Upper lobe of right lung (tissue), 1 donor: ENCODE measurements around the gene CTDSP2. TPM values are rescaled to one million over a fixed set of nuclear protein-coding genes. Genes with fewer than 3 reads are reported as not detected.
A peak's percentile ranks its signal among the peaks of the same experiment; 100 is the strongest.

Experiments
- ATAC-seq: fragments of 200-7000 bp; cut with Tn5 transposase; one replicate; pipeline ENCODE4 v1.9.1; 2020; ENCODE audit warnings: mild to moderate bottlenecking, moderate library complexity
- DNase-seq: peaks from one replicate; pipeline ENCODE4 v3.0.0-alpha.2; 2020
- H3K27ac ChIP-seq: fragments of 200-600 bp; one replicate; pipeline ENCODE4 v1.8.0; 2022
- H3K27me3 ChIP-seq: fragments of 200-600 bp; one replicate; pipeline ENCODE4 v1.8.0; 2022; ENCODE audit warnings: mild to moderate bottlenecking
- H3K36me3 ChIP-seq: fragments of 200-600 bp; one replicate; pipeline ENCODE4 v1.8.0; 2022
- H3K4me1 ChIP-seq: fragments of 200-600 bp; one replicate; pipeline ENCODE4 v1.8.0; 2022
- H3K4me3 ChIP-seq: fragments of 200-600 bp; one replicate; pipeline ENCODE4 v1.8.0; 2022; ENCODE audit warnings: mild to moderate bottlenecking
- H3K9me3 ChIP-seq: fragments of 200-600 bp; one replicate; pipeline ENCODE4 v1.8.0; 2022
- CTCF ChIP-seq: fragments of 200-600 bp; IDR thresholded peaks from one replicate; pipeline ENCODE4 v1.8.0; 2022; ENCODE audit warnings: antibody characterized with exemption
- intact Hi-C: fragments of 100-400 bp; cut with DNase I; formaldehyde crosslinking; loops from one replicate; pipeline ENCODE4 v1.11.0; 2022
- microRNA-seq: library from miRNA; unstranded; fragments of <30 nt; microRNA quantifications from one replicate; pipeline ENCODE4 v1.2.0, GENCODE V29; 2020; ENCODE audit warnings: borderline microRNAs expressed
- total RNA-seq: library from RNA; stranded (reverse); fragmentation: NEBNext Ultra II Directional; extraction: Animal tissue kit (Norgen Biotek cat#: 25700); gene quantifications from one replicate; pipeline ENCODE4 v1.2.1, GENCODE V29; 2021
- donor health status: DM: no; HTN: yes; CAD: no; lungs with severe emphysema.

CTDSP2 gene
- total RNA-seq, 1 donor from 2014 or later: 217 TPM

GRCh38 chr12:57771236-57771872, 75.2 kb downstream of the CTDSP2 start:
- intact Hi-C loops: no loop called here
- Histone ChIP-seq H3K9me3 (no peaks in the 10 kb centered on the region), H3K4me3 (peak overlapping the region; percentile 78), H3K4me1 (peaks cover 25% of the 10 kb centered on the region), H3K36me3 (peaks cover 24% of the 10 kb centered on the region), H3K27me3 (peaks cover 6% of the 10 kb centered on the region), H3K27ac (peak overlapping the region; percentile 92)
- ATAC-seq (peak; percentile 78), DNase-seq (peak; percentile 93)
- no peak for TF ChIP-seq CTCF

- H3K9me3 ChIP-seq: no peaks in the 10 kb centered on the region
- peaks cover 31% of the 10 kb centered on the region for H3K4me1 ChIP-seq
- ATAC-seq (no peak), DNase-seq (no peak)
- H3K36me3 ChIP-seq: peaks cover 24% of the 10 kb centered on the region
- no peak for TF ChIP-seq CTCF
- H3K27me3 ChIP-seq: peaks cover 10% of the 10 kb centered on the region
- H3K27ac ChIP-seq: no peak overlapping the region
- intact Hi-C loops: no loop called here
- no peak overlapping the region for H3K4me3 ChIP-seq
Observed at GRCh38 chr12:57770734-57771133, 75.8 kb downstream of the CTDSP2 start.

Small RNA genes within 50 kb of the gene (microRNA-seq; reads per million reads assigned to microRNA genes)
- 160 reads per million, percentile 69 among the genes with 10 or more reads in this experiment for gene MIR26A2

Other genes starting within 250 kb of the CTDSP2 start
- gene DTX3, start 241.9 kb downstream of the CTDSP2 start, total RNA-seq: 26.0 TPM
- 16.3 TPM for gene ARHGEF25, start 235.3 kb downstream of the CTDSP2 start, total RNA-seq
- gene B4GALNT1, start 213.5 kb downstream of the CTDSP2 start, total RNA-seq: 0.93 TPM
- 263 TPM for gene OS9, start 152.6 kb downstream of the CTDSP2 start, total RNA-seq
- gene AGAP2, start 108.0 kb downstream of the CTDSP2 start, total RNA-seq: 5.4 TPM
- gene TSPAN31, start 101.7 kb downstream of the CTDSP2 start, total RNA-seq: 39.9 TPM
- gene CDK4, start 94.4 kb downstream of the CTDSP2 start, total RNA-seq: 77.6 TPM
- gene MARCHF9, start 91.6 kb downstream of the CTDSP2 start, total RNA-seq: 21.2 TPM
- gene CYP27B1, start 79.7 kb downstream of the CTDSP2 start, total RNA-seq: 2.0 TPM
- 26.9 TPM for gene METTL1, start 74.6 kb downstream of the CTDSP2 start, total RNA-seq
- 8.0 TPM for gene EEF1AKMT3, start 74.1 kb downstream of the CTDSP2 start, total RNA-seq
- 24.3 TPM for gene TSFM, start 63.9 kb downstream of the CTDSP2 start, total RNA-seq
- gene AVIL, start 28.0 kb downstream of the CTDSP2 start, total RNA-seq: 11.3 TPM
- 6.2 TPM for gene ATP23, start 94.8 kb upstream of the CTDSP2 start, total RNA-seq